Endodermal cell (in vitro differentiated cells): ENCODE results near the gene RPS5. TPM values are rescaled to one million over a fixed set of nuclear protein-coding genes. Genes with fewer than 3 reads are reported as not detected.

Experiments
- DNase-seq: peaks from one replicate; pipeline ENCODE4 v3.0.0-alpha.2; 2017
- H3K27ac ChIP-seq: 2 replicates; pipeline ENCODE4 v1.5.1; 2013; ENCODE audit warnings: mild to moderate bottlenecking, low read depth, low read length, moderate library complexity
- H3K27me3 ChIP-seq: 2 replicates; pipeline ENCODE4 v1.6.1; 2013; ENCODE audit warnings: mild to moderate bottlenecking, low read length, moderate library complexity; ENCODE audit not compliant: insufficient read depth, control insufficient read depth, poor library complexity, severe bottlenecking
- H3K36me3 ChIP-seq: 2 replicates; pipeline ENCODE4 v1.7.0; 2013; ENCODE audit warnings: mild to moderate bottlenecking, low read length, moderate library complexity; ENCODE audit not compliant: control insufficient read depth, insufficient read depth
- H3K4me1 ChIP-seq: one replicate; pipeline ENCODE4 v1.7.0; 2013; ENCODE audit warnings: low read length; ENCODE audit not compliant: control insufficient read depth, insufficient read depth
- H3K4me3 ChIP-seq: 2 replicates; pipeline ENCODE4 v1.5.1; 2013; ENCODE audit warnings: mild to moderate bottlenecking, low read length, moderate library complexity
- H3K9ac ChIP-seq: 2 replicates; pipeline ENCODE4 v1.6.1; 2013; ENCODE audit warnings: mild to moderate bottlenecking, low read length, moderate library complexity; ENCODE audit not compliant: poor library complexity, severe bottlenecking; ENCODE audit errors: extremely low read depth
- H3K9me3 ChIP-seq: 2 replicates; pipeline ENCODE4 v1.6.1; 2013; ENCODE audit warnings: mild to moderate bottlenecking, low read length, moderate library complexity; ENCODE audit not compliant: control insufficient read depth
- H3K27ac Mint-ChIP-seq: 2 replicates; pipeline ENCODE4 v1.8.0; 2020; ENCODE audit warnings: mixed read lengths
- H3K27me3 Mint-ChIP-seq: 2 replicates; pipeline ENCODE4 v1.8.0; 2021; ENCODE audit warnings: mild to moderate bottlenecking, mixed read lengths; ENCODE audit not compliant: insufficient read depth
- H3K36me3 Mint-ChIP-seq: 2 replicates; pipeline ENCODE4 v1.8.0; 2020; ENCODE audit warnings: low read depth, mixed read lengths
- H3K4me1 Mint-ChIP-seq: 2 replicates; pipeline ENCODE4 v1.8.0; 2020; ENCODE audit warnings: mixed read lengths
- H3K4me3 Mint-ChIP-seq: 2 replicates; pipeline ENCODE4 v1.8.0; 2020; ENCODE audit warnings: mild to moderate bottlenecking, moderate library complexity, mixed read lengths
- H3K9me3 Mint-ChIP-seq: 2 replicates; pipeline ENCODE4 v1.8.0; 2020; ENCODE audit warnings: mild to moderate bottlenecking, mixed read lengths
- WGBS, 2 experiments: methylation state at CpG; one replicate each; pipeline versions ENCODE4 v1.1.5 to v1.1.7; 2013; ENCODE audit warnings: missing lambda C conversion rate in 2 of 2, mixed read lengths in 1 of 2; ENCODE audit not compliant: insufficient coverage in 1 of 2, insufficient read length in 1 of 2; 5-methylcytosine and 5-hydroxymethylcytosine counted together
- total RNA-seq, 2 donors: library from RNA; stranded (reverse); fragmentation: NEBNext Ultra II Directional in 1 of 2; extraction: Animal tissue kit (Norgen Biotek cat#: 25700) in 1 of 2; gene quantifications; 2 replicates in 1 of 2; 3 replicates in 1 of 2; pipeline ENCODE4 v1.2.1, GENCODE V29; 2021
- TF ChIP-seq, protein P1 (sequence below): fragments of 200-600 bp; sonication (generic); conservative IDR thresholded peaks from 2 replicates; pipeline ENCODE4 v1.5.0; 2021; ENCODE audit warnings: antibody characterized with exemption, mild to moderate bottlenecking

Gene RPS5
- total RNA-seq, 2 donors from 2014 or later = 896 to 1,039 TPM

GRCh38 chr19:58349590-58349989 is 37.5 kb upstream of the RPS5 start:
- no peaks in the 10 kb centered on the region for H3K9me3 ChIP-seq
- H3K4me1 ChIP-seq = no peaks in the 10 kb centered on the region
- TF ChIP-seq, protein P1, sequence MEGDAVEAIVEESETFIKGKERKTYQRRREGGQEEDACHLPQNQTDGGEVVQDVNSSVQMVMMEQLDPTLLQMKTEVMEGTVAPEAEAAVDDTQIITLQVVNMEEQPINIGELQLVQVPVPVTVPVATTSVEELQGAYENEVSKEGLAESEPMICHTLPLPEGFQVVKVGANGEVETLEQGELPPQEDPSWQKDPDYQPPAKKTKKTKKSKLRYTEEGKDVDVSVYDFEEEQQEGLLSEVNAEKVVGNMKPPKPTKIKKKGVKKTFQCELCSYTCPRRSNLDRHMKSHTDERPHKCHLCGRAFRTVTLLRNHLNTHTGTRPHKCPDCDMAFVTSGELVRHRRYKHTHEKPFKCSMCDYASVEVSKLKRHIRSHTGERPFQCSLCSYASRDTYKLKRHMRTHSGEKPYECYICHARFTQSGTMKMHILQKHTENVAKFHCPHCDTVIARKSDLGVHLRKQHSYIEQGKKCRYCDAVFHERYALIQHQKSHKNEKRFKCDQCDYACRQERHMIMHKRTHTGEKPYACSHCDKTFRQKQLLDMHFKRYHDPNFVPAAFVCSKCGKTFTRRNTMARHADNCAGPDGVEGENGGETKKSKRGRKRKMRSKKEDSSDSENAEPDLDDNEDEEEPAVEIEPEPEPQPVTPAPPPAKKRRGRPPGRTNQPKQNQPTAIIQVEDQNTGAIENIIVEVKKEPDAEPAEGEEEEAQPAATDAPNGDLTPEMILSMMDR = no peak
- H3K27me3 ChIP-seq = peaks cover 9% of the 10 kb centered on the region
- Mint-ChIP-seq H3K4me1 (no peaks in the 10 kb centered on the region), H3K27ac (no peak overlapping the region), H3K27me3 (peaks cover 64% of the 10 kb centered on the region), H3K36me3 (no peaks in the 10 kb centered on the region), H3K4me3 (no peak overlapping the region), H3K9me3 (no peaks in the 10 kb centered on the region)
- DNase-seq = no peak
- H3K36me3 ChIP-seq = no peaks in the 10 kb centered on the region
- H3K4me3 ChIP-seq = no peak overlapping the region
- WGBS, 2 experiments = 87 to 92% methylated on average over 7 to 8 of the region's 8 CpGs
- no peak overlapping the region for H3K27ac ChIP-seq
- no peak overlapping the region for H3K9ac ChIP-seq

DNA sequence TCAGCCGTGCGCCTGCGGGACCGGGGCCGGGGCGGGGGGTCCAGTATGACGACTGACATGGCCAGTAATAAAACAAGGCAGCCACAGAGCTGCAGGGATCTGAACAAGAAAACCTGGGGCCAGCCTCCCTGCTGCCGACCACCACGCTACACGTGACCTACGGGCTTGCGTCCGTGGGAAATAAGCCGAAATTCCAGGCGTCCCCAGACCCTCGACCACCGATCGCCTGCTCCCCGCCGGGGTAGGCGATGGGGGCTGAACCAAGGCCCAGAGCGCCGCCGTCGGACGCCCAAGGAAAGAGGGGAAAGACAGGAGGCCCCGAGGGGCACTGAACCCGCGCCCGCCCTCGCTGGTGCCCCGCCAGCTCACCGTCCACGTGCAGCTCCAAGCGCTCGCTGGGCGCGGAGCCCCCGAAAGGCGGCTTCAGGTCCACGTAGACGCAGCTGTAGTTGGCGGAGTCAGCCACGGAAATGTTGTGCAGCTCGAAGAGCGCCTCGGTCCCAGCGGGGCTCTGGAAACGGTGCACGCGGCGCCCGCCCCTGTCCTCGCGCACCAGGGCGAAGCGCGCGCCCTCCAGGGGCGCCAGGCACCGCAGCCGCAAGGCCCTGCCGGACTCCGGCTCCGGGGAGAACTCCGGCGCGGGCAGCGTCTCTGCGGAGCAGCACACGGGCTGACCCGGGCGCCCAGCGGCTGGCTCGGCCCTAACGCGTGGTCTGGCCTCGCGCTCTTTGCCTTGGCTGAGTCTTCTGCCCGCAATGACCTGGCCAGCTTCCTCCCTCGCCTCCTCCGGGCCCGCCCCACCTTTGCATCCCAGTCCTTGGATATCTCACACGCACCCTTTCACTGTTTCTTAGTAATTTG is 36.8 kb upstream of the RPS5 start:
- no peak overlapping the region for H3K9ac ChIP-seq
- H3K27ac ChIP-seq = no peak overlapping the region
- H3K4me3 Mint-ChIP-seq = no peak overlapping the region
- peaks cover 9% of the 10 kb centered on the region for H3K27me3 ChIP-seq
- no peaks in the 10 kb centered on the region for H3K36me3 Mint-ChIP-seq
- H3K9me3 ChIP-seq = no peaks in the 10 kb centered on the region
- no peaks in the 10 kb centered on the region for H3K4me1 Mint-ChIP-seq
- H3K27me3 Mint-ChIP-seq = peaks cover 62% of the 10 kb centered on the region
- no peaks in the 10 kb centered on the region for H3K4me1 ChIP-seq
- 95 to 96% methylated on average over 82 to 84 of the region's 84 CpGs for WGBS, 2 experiments
- no peaks in the 10 kb centered on the region for H3K9me3 Mint-ChIP-seq
- TF ChIP-seq, protein P1 = no peak
- H3K36me3 ChIP-seq = no peaks in the 10 kb centered on the region
- DNase-seq = peak; percentile 47
- no peak overlapping the region for H3K4me3 ChIP-seq
- no peak overlapping the region for H3K27ac Mint-ChIP-seq

GRCh38 chr19:58350871-58351557 is 36.1 kb upstream of the RPS5 start:
- Mint-ChIP-seq H3K36me3 (no peaks in the 10 kb centered on the region), H3K27me3 (peaks cover 59% of the 10 kb centered on the region), H3K4me1 (no peaks in the 10 kb centered on the region), H3K4me3 (no peak overlapping the region), H3K27ac (no peak overlapping the region), H3K9me3 (no peaks in the 10 kb centered on the region)
- peaks cover 9% of the 10 kb centered on the region for H3K27me3 ChIP-seq
- H3K4me1 ChIP-seq = no peaks in the 10 kb centered on the region
- no peak overlapping the region for H3K4me3 ChIP-seq
- no peaks in the 10 kb centered on the region for H3K9me3 ChIP-seq
- H3K36me3 ChIP-seq = no peaks in the 10 kb centered on the region
- H3K9ac ChIP-seq = no peak overlapping the region
- TF ChIP-seq, protein P1 = no peak
- no peak for DNase-seq
- WGBS, 2 experiments = 95% methylated on average over 34 of the region's 34 CpGs
- no peak overlapping the region for H3K27ac ChIP-seq
